Epithelial cell of proximal tubule (primary cell): Measurements from ENCODE around the gene MCF2L2. TPM values are rescaled to one million over a fixed set of nuclear protein-coding genes. Genes with fewer than 3 reads are reported as not detected.

Experiments used
- DNase-seq: peaks from one replicate; pipeline ENCODE4 v3.0.0-alpha.2; 2011; ENCODE audit warnings: low read depth
- H3K4me3 ChIP-seq: 2 replicates; pipeline ENCODE4 v1.5.1; 2011; ENCODE audit warnings: low read depth, mild to moderate bottlenecking, low read length
- total RNA-seq: library from RNA; depleted of rRNA; stranded (reverse); fragments of >200 nt; gene quantifications from 2 replicates; pipeline ENCODE4 v1.2.3, GENCODE V29; 2015
- TF ChIP-seq, protein P1 (sequence below): conservative IDR thresholded peaks from 2 replicates; pipeline ENCODE4 v1.5.1; 2012; ENCODE audit warnings: low read depth, mild to moderate bottlenecking, low read length

The MCF2L2 gene
- total RNA-seq, 1 donor from 2014 or later: 0.58 TPM

DNA sequence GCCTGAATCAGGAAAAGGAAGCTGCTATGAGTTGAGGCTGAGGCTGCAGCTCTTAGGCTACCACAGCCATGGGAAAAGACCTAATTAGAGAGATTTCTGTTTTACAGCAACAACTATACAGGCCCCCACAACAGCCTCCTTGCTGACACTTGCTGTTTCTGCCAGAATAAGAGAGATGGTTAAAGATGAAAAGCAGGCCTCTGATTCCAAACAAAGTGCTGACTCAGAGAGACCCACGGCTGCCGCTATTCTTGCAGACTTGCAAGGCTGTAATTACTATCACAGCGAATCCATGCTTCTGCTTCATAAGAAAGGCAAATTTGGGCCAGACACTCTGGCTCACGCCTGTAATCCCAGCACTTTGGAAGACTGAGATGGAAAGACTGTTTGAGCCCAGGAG, 41.8 kb downstream of the MCF2L2 start:
- TF ChIP-seq, protein P1, sequence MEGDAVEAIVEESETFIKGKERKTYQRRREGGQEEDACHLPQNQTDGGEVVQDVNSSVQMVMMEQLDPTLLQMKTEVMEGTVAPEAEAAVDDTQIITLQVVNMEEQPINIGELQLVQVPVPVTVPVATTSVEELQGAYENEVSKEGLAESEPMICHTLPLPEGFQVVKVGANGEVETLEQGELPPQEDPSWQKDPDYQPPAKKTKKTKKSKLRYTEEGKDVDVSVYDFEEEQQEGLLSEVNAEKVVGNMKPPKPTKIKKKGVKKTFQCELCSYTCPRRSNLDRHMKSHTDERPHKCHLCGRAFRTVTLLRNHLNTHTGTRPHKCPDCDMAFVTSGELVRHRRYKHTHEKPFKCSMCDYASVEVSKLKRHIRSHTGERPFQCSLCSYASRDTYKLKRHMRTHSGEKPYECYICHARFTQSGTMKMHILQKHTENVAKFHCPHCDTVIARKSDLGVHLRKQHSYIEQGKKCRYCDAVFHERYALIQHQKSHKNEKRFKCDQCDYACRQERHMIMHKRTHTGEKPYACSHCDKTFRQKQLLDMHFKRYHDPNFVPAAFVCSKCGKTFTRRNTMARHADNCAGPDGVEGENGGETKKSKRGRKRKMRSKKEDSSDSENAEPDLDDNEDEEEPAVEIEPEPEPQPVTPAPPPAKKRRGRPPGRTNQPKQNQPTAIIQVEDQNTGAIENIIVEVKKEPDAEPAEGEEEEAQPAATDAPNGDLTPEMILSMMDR: no peak
- DNase-seq: no peak
- no peak overlapping the region for H3K4me3 ChIP-seq

DNA sequence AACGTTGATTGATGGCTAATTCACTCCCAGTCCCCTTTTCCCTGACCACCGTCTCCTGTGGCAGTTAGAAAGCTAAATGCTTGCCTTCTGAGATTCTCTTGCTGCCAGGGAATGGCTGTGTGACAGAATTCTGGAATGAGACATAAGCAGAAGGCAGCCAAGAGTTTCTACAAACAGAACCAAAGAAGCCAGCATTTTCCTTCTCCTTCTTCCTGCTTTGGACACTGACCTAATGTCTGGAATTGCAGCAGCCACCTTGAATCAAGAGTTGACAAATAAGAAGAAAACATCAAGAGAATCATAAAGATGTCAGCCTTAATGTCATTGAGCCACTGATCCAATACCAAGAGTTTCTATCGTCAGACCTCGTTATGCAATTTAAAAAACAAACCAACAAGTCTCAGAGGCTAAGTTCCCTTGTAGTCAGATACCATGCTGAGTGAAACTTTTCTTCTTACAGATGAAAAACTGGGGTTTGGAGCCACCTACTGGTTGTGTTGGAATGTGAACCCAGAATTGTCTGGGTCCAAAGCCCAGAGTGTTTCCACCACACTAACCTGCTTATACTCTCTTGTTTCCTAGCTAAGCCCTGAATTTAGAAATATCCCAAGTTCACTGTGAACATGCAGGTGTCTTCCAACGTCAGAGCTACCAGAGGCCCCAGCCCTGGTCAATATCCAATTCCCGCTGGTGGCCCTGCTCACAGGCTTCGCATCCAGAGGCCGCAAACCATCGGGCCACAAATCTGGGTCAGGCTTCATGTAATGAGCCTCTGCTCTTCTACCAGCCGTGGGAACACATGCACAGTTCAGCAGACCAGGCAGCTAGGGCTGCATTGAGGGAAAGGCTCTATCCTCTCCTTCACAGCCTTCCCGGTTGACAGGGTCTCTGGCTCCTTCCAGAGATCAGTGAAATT, 42.5 kb downstream of the MCF2L2 start:
- TF ChIP-seq, protein P1: peak; percentile 85
- DNase-seq: peak; percentile 30

DNA sequence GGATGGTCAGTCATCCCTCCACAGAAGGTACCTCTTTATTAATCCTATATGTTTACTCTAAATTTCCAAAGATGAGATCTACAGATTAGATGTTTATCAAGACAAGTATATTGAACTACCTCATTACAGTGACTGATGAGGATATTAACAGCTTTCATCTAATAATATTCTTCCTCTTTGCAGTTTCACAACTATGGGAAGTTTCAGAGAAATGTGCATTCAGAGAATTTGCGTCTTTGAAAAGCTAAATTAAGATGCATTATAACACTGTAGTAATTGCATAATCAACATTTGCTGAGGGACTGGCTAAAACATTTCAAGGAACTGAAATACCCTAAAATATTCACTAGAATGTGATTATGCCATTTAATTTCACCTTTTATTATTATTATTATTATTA, 46.7 kb downstream of the MCF2L2 start:
- TF ChIP-seq, protein P1: no peak
- H3K4me3 ChIP-seq: no peak overlapping the region
- no peak for DNase-seq

More for the DNA sequence above, 42.5 kb downstream of the MCF2L2 start:
- H3K4me3 ChIP-seq: no peak overlapping the region

DNA sequence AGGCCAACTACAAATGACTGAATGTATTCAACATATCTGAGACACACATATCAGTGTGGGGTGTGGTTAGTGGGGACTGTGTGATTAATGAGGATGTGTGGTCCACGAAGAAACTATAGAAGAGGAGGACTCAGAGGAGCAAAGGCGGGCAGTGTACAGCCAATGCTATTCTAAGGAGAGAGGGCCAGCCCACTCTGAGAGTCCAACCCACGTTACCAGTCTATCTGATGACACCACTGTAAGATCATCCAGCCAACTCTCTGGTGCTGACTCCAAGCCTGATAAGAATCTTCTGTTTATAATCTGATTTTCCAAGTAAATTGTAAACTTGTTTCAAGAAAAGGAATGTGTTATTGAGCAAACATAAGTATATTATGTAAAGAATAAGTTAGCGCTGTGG, 47.2 kb downstream of the MCF2L2 start:
- H3K4me3 ChIP-seq: no peak overlapping the region
- TF ChIP-seq, protein P1: no peak
- no peak for DNase-seq

DNA sequence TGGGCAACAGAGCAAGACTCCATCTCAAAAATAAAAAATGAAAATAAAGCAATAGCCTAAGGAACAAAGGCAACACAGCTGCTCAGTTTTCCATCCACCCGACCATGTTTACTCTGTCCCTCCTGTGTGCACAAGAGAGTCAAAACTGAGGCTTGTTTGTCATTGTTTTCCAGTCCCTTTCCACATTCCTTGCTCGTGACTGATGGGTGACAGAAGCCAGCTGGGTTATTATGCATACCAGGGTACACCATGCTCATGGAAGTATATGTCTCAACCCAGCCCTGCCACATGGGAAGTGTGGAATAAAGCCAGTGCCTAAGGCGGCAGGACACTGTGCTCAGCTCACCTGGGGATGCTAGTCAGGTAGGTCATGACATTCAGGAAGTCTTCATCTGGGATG, 49.5 kb downstream of the MCF2L2 start:
- TF ChIP-seq, protein P1: no peak
- H3K4me3 ChIP-seq: no peak overlapping the region
- no peak for DNase-seq

DNA sequence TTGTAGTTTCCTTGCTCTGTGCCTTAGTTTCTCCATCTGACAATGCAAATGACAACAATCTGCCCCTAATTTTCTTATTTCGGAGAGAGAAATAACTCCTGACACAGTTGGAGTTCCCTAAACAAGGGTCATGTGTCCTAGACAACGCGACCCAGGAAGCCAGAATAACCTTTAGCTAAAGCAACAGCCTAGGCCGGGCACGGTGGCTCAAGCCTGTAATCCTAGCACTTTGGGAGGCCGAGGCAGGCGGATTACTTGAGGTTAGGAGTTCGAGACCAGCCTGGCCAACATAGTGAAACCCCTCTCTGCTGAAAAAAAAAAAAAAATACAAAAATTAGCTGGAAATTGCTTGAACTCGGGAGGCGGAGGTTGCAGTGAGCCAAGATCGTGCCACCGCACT, 49.9 kb downstream of the MCF2L2 start:
- TF ChIP-seq, protein P1: no peak
- H3K4me3 ChIP-seq: no peak overlapping the region
- no peak for DNase-seq

DNA sequence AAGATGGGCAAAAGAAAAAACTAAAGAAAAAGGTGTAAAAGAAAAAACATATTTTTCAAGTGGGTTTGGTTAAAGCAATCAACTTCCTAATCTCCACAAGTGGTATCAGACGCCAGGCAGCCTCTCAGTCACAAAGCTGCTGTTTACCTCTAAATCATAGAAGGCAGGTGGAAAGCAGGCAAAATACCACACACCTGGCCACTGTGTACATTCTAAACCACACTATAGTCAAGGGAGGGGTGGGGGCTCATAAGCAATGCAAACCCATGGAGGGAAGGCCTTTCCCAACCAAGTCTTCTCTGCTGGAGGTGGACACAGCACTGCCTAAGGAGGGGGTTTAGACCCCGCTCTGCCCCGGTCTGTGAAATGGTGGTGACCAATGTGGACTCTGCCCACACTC, 50.4 kb downstream of the MCF2L2 start:
- DNase-seq: no peak
- TF ChIP-seq, protein P1: no peak
- H3K4me3 ChIP-seq: no peak overlapping the region
